Lower leg skin (tissue), 3 donors: ENCODE measurements around the gene RIOK1.

Experiments
- POLR2A ChIP-seq, 2 donors: fragments of 450-650 bp; IDR thresholded peaks; one replicate each; pipeline ENCODE4 v1.6.1; 2016 to 2017; ENCODE audit warnings: antibody characterized with exemption in 2 of 2, mild to moderate bottlenecking in 1 of 2, moderate library complexity in 1 of 2
- TF ChIP-seq, protein P1 (sequence below), 3 donors: fragments of 450-650 bp; IDR thresholded peaks; one replicate each; pipeline ENCODE4 v1.5.1; 2016; ENCODE audit warnings: antibody characterized with exemption in 3 of 3, mild to moderate bottlenecking in 3 of 3, moderate library complexity in 2 of 3

DNA sequence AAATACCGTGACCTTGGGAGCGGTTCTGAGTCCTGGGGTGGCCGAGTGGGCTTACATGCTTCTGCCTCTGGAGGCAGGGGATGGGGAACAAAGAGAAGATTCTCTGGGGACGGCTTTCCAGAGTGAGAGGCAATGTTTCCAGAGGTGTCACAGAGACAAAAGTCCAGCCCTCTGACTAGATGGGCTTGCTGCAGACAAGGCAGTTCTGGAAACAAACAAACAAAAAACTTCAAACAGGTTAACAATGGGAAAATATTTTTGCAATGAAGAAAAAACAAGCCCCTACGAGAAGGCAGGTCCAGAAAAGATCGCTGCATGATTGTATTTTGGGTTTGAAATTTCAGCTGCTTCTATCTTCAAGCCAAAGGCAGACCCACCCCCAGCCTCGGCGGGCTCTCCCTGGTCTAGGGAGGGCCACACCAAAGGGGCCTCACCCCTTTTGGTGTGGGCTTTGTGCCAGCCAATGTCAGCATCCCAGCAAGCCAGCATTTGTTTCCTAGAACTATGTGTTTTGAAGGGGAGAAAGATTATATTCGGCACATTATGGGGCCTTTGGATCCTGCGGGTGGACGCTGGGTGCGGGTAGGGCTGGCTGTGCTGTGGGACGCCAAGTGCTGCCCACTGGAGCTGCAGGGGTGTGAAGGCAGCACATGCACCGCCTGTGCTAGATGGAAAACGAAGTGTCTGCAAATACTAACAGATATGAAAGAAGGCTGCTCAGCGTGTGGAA, 42.9 kb downstream of the RIOK1 start:
- TF ChIP-seq, protein P1, sequence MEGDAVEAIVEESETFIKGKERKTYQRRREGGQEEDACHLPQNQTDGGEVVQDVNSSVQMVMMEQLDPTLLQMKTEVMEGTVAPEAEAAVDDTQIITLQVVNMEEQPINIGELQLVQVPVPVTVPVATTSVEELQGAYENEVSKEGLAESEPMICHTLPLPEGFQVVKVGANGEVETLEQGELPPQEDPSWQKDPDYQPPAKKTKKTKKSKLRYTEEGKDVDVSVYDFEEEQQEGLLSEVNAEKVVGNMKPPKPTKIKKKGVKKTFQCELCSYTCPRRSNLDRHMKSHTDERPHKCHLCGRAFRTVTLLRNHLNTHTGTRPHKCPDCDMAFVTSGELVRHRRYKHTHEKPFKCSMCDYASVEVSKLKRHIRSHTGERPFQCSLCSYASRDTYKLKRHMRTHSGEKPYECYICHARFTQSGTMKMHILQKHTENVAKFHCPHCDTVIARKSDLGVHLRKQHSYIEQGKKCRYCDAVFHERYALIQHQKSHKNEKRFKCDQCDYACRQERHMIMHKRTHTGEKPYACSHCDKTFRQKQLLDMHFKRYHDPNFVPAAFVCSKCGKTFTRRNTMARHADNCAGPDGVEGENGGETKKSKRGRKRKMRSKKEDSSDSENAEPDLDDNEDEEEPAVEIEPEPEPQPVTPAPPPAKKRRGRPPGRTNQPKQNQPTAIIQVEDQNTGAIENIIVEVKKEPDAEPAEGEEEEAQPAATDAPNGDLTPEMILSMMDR (IDR thresholded peaks at IDR 0.05): no peak
- TF ChIP-seq POLR2A (IDR thresholded peaks at IDR 0.05): no peak
